Fibroblast of skin of abdomen (primary cell): ENCODE results near the gene FSTL4.

Source experiments
- DNase-seq: peaks from one replicate; pipeline ENCODE4 v3.0.0-alpha.2; 2013

The FSTL4 gene

DNA sequence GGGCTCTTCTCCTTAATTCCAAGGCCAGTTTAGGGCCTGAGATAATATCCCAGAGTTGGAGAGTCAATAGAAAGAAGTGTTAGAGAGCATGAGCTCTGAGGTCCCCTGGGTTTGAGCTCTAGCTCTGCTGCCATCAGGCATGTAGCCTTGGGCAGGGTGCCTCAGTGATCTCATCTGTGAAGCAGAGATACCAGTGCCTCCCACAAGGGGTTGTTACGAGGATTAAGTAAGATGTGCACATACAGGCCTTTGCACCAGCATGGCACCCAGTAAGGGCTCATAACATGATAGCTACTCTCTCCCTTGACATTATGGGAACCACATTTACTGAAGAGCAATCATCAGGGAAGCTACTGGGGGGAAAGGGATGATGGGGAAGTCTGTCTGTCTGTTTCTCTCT, 294.8 kb downstream of the FSTL4 start:
- DNase-seq = no peak

DNA sequence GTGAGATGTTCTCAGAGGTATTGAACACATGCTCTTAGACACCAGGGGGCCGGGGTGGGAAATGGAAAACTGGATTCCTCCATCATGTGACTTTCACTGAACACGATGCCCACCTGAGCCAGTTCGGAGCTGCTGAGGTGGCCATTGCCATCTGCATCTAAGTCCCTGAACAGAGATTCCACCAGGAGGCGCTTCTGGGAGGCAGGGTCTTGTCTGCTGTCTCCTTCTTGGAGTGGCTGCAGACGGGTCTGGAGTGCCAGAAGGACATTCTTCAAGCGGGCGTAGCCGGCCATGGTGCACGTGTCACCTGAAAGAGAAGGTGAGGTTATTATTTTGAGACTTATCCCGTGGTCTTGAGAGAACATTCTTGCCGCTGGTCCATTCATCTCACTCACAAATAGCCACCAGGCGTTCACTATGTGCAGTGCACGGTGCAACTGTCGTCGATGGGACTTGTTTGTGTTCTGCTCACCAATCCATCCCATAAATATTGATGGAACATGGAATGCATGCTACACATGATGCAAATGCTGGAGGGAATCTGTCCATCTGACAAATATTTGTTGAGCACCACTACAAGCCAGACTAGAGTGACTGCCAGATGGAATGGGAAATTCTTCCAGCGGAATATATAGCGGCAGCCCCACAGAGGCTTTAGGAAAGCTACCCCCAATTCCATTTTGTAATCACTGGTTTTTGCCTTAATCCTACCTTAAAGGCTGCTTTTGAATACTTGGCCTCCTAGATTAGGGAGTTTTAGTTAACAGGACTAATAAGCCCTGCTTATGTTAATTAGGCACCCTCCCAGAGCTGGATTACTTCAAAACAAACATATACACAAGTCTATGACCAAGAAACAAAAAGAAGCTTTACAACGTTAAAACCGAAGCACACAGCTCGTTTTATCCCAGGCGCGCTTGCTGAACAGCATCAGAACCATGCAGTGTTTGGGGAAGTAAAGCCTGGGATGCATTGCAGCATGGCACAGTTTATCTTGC, 295.7 kb downstream of the FSTL4 start:
- DNase-seq = no peak

- DNase-seq = no peak
These were observed 298.3 kb downstream of the FSTL4 start for GRCh38 chr5:133314086-133314485.

DNA sequence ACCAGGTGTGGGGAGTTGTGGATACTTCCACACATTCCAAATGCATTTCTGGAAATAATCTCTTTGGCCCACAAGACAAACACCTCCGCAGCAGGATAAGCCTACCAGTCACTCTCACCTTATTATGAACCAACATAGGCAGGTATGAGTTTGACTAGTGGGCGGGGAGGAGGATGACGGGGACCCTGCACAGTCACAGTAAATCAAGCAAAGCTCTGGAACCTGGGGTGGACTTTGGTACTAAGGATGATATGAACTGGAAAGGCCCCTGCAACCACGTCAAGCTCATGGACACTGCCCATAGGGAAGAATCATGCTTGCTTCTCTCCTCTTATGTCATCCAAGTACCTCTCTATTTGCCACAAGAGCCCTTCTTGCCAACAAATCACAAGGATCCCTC, 301.2 kb downstream of the FSTL4 start:
- DNase-seq = no peak

DNA sequence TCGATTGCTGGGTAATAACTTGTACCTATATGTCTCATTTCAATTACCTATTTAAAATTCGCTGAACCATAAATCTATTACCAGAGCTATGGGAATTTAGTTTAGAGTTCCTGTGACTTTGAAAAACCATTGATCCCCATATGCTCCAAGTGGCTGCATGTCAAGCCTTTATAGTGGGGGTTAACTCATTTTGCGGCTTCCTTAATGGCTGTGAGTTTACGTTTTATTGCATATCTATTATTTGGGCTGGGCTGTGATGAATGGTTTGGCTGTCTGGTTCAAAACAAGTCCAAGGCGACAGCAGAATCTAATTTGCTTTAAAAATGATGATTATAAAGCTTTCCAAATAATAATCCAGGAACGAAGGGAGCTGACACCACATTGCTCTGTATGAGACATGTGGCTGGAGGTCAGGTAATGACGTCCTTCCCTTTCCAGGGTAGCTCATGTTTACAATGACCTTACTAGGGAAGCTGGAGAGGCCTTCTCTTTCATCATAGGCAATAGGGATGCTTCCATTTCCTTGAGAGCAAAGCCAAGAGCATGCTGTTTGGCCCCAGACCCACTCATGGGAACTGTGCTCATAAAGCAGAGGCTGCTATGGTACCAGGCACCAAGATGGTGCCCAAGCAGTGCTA, 302.2 kb downstream of the FSTL4 start:
- DNase-seq = no peak

DNA sequence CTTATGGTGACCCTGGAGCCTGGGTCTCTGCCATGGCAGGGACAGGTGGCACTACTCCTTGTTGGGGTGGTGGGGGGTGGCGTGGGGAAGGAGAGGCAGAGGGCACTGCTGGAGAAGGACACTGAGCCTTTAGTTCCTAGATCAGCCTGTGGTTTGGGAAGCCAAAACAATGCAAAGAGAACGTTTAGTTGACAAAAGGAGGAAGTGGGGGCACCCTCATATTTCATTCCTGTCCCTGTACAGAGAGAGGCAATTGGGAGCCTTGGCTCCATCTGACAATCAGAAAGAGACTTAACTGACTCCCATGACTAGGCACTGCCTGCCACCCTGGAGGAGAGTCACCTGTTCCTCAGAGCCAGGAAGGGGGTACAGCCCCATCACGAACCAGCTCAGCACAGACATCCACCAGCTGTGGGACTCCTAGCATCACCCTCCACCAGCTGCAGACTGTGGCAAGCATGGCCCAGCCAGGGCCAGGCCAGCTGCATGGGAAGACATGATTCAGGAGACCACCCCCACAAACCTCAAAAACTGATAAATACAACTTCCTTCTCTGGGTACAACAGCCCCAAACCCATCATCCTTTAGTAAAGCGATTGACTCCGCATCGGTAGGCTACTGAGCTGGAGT, 303.1 kb downstream of the FSTL4 start:
- no peak for DNase-seq

GRCh38 chr5:133307275-133307674, 305.1 kb downstream of the FSTL4 start:
- DNase-seq = no peak

DNA sequence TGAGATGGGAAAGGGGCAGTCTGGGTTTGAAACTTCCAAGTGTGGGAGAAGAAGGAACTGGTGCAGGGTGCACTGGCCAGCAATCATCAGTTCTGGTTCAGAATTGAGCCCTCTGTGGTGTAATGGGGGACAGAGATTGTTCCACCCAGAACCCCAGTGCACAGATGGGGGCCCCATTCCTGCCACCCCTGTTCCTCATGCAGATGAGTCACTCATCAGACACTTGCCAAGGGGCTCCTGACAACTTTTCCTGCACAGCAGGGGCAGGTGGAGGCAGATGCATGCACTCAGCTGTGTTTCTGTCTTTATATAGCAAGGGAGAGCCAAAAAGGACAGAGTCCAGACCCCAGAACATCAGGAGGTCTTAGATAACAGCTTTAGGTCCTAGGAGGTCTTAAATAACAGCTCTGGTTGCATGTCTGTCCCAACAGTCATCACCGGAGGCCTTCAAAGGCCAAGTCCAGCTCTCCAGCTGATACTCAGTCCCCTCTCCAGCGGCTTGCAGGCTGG, 307.6 kb downstream of the FSTL4 start:
- no peak for DNase-seq

- DNase-seq = no peak
These were observed 308.2 kb downstream of the FSTL4 start for GRCh38 chr5:133304178-133304577.

- DNase-seq = no peak
These were observed 309.0 kb downstream of the FSTL4 start for GRCh38 chr5:133303298-133303697.

- DNase-seq = no peak
These were observed 312.6 kb downstream of the FSTL4 start for GRCh38 chr5:133299728-133300127.

- no peak for DNase-seq
These were observed 313.3 kb downstream of the FSTL4 start for GRCh38 chr5:133299021-133299420.

DNA sequence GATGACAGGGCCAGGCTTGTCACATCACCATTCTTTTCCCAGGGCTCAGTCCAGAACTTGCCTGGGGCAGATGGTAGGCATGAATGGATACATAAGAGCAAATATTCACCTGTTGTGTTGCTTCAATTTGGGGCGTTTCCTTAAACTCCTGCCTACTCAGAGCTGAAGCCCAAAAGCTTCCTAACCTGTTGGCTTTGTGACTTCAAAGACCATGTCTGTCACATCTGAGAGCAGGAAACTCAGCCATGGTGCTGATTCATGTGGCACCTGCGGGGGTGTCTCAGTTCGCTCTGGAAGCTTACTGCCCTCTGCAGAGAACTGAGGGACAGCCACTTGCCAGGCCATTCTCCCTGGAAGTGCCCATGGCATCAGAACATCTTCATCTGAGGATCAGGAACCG, 313.9 kb downstream of the FSTL4 start:
- no peak for DNase-seq

DNA sequence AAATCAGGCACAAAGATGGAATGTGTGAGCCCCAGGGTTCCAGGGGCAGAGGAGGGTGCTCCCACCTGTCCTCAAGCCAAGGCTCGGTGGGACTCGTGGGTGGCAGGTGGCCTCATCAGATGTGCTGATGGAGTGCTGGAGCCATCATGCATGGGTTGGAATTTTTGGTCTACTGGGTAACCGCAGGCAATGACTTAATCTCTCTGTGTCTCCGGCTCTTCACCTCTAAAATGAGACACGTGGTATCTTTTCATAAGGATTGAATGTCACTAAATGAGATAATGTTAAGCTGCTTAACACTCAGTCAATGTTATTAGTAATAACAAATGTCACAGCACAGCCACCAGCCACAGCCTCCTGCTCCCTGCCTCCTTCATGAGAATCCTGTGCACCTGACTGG, 315.0 kb downstream of the FSTL4 start:
- DNase-seq = no peak

- DNase-seq = no peak
These were observed 315.7 kb downstream of the FSTL4 start for GRCh38 chr5:133296624-133297023.

DNA sequence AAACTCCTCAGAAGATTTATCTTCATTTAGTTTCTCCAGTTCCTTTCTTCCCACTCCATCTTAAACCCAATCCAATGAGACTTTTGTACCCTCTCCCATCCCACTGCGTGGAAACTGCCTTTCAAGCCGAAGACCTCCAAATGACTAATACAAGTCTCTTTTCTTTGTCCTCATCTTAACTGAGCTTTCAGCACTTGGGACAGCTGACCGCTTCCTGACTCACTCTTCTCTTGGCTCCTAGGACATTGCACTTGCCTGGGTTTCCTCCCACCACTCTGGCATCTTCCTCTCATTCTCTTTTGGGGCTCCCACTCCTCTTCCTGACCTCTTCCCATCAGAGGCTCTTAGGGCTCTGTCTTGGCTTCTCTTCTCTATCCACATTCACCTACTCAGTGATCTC, 316.8 kb downstream of the FSTL4 start:
- DNase-seq = no peak

- no peak for DNase-seq
These were observed 318.0 kb downstream of the FSTL4 start for GRCh38 chr5:133294380-133294779.

GRCh38 chr5:133293960-133294359, 318.4 kb downstream of the FSTL4 start:
- no peak for DNase-seq

DNA sequence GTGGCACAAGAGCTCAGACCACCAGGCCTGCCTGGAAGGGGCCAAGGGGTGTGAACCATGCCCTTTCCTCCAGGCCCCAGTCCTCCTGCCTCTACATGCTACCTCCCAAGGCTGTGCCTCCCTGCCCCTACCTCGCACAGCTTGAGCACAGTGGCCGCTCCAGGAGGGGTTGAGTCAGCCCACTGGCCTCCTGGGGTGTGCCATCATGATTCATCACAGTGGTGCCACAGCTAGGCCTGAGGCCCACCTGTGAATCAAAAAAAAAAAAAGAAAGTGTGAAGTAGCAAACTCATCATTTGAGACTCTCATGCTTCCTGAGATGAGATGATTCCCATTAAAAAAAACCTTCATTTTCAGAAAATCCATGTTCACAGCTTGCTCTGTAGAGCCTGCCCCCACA, 320.0 kb downstream of the FSTL4 start:
- DNase-seq = no peak

DNA sequence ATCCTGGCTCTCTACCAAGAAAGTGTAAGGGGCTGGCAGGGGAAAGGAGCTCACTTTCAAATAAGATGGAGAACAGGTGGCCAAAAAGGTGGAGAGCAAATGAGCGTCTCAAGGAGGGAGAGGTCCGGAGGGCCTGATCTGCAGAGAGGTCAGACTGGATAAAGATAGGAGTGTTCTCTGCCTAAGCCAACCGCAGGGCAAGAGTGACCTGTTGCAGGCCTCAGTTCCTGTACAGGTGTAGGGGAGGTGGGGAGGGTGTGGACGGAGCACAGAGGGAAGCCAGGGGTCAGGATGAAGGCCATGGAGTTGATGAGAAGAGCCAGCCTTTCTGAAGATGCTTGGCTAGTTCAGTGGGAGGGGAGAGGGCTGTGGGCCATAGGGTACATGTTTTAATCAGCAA, 320.8 kb downstream of the FSTL4 start:
- DNase-seq = no peak

DNA sequence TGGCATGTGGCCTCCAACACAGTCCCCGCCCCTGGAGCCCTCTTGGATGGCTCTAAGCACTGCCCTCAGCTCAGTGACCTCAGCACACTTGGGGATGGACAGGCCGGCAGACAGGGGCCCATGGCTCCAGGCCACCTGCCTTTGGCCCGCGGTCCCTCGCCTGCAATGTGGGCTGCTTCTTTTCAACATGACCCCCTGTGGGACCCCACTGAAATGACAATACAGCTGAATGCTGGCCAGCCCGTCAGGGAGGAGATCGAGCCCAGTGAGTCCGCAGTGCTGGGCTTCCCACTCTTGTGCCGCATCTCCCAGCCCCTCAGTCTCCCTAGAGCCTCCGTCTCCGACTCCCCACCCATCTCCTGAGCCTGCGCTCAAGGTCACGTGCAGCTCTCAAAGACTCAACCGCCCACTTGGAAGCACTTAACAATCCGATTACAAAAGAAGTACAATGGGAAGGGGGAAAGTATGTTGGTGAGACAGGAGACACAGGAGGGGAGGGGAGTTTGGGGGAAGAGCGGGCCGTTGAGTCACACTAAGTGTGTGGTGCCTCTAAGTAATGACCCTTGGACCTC, 321.6 kb downstream of the FSTL4 start:
- no peak for DNase-seq

DNA sequence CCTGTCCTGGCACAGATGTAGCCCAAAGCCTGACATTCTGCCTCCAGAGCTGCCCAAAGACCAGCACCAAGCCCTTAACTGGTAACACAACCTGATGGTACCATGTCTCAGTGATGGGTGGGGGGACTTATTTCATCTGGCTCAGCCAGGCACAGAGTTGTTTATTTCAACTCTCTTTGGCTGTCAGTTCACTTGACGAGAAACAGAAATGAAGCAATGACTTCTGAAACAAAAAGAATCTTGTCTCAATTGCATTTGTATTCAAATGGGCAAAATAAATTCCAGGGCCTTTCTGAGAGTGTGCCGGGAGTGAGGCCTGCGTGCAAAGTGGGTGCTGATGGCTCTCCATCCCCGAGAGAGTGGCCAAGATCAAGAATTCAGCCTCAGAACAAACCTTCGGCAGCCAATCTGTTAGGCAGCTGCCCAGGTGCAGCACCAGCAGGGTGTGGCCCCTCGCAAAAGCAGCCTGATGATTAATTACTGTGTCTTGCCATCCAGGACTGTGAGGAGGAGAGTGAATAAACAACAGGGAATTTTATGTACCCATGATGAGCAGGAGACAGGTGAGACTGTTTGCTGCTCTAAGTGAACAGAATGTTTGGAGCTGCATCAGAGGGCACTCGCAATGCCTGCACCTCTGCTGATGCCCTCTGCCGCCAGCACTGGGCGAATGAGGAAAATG, 322.5 kb downstream of the FSTL4 start:
- no peak for DNase-seq
